SK-N-SH treated with all-trans-retinoic acid at 6 μM for 48 hours (cell line): ENCODE results near the gene S100A4.
"Not testable (repeated sequence)": the region's sequence is repeated elsewhere in the genome, so short reads cannot be mapped to it uniquely, and the experiment has no call there.

Experiments
- CSDC2 ChIP-seq: fragments of 250-450 bp; sonication (Bioruptor Pico); IDR thresholded peaks from 2 replicates; pipeline ENCODE4 v1.5.0; 2020; ENCODE audit warnings: mild to moderate bottlenecking, moderate library complexity
- ESRRG ChIP-seq: fragments of 250-450 bp; sonication (Bioruptor Pico); IDR thresholded peaks from 2 replicates; pipeline ENCODE4 v1.6.1; 2021; ENCODE audit warnings: mild to moderate bottlenecking
- ISL1 ChIP-seq: fragments of 250-450 bp; sonication (Bioruptor Pico); IDR thresholded peaks from 2 replicates; pipeline ENCODE4 v2.1.2; 2022; ENCODE audit warnings: mild to moderate bottlenecking, moderate library complexity
- OSR1 ChIP-seq: fragments of 250-450 bp; sonication (Bioruptor Pico); IDR thresholded peaks from 2 replicates; pipeline ENCODE4 v1.8.0; 2022; ENCODE audit warnings: moderate library complexity, mild to moderate bottlenecking, inconsistent platforms
- PPARA ChIP-seq: fragments of 250-450 bp; sonication (Bioruptor Pico); IDR thresholded peaks from 2 replicates; pipeline ENCODE4 v1.5.0; 2020; ENCODE audit warnings: mild to moderate bottlenecking, borderline replicate concordance
- RARB ChIP-seq: fragments of 250-450 bp; sonication (Bioruptor Pico); IDR thresholded peaks from 2 replicates; pipeline ENCODE4 v1.8.0; 2021; ENCODE audit warnings: mild to moderate bottlenecking, moderate library complexity
- SNAI2 ChIP-seq: fragments of 250-450 bp; sonication (Bioruptor Pico); IDR thresholded peaks from 2 replicates; pipeline ENCODE4 v1.5.0; 2020; ENCODE audit warnings: mild to moderate bottlenecking, moderate library complexity
- ZFP3 ChIP-seq: fragments of 250-450 bp; sonication (Bioruptor Pico); IDR thresholded peaks from 2 replicates; pipeline ENCODE4 v1.5.0; 2020; ENCODE audit warnings: mild to moderate bottlenecking, moderate library complexity
- ZFP30 ChIP-seq: fragments of 450-650 bp; formaldehyde crosslinking; IDR thresholded peaks from 2 replicates; pipeline ENCODE4 v1.5.0; 2022; ENCODE audit warnings: mild to moderate bottlenecking, moderate library complexity
- ZNF8 ChIP-seq: fragments of 450-650 bp; formaldehyde crosslinking; IDR thresholded peaks from 2 replicates; pipeline ENCODE4 v1.5.0; 2020; ENCODE audit warnings: mild to moderate bottlenecking, moderate library complexity
- TF ChIP-seq, protein P1 (sequence below): fragments of 250-450 bp; sonication (Bioruptor Pico); IDR thresholded peaks from 2 replicates; pipeline ENCODE4 v1.8.0; 2020; ENCODE audit warnings: mild to moderate bottlenecking, moderate library complexity, borderline replicate concordance
- TF ChIP-seq, protein P2 (sequence below): fragments of 250-450 bp; sonication (Bioruptor Pico); IDR thresholded peaks from 2 replicates; pipeline ENCODE4 v1.5.0; 2020; ENCODE audit warnings: mild to moderate bottlenecking, moderate library complexity
- TF ChIP-seq, protein P3 (sequence below): fragments of 250-450 bp; sonication (Bioruptor Pico); IDR thresholded peaks from 2 replicates; pipeline ENCODE4 v1.8.0; 2021; ENCODE audit warnings: low read depth, mild to moderate bottlenecking, moderate library complexity, borderline replicate concordance

DNA sequence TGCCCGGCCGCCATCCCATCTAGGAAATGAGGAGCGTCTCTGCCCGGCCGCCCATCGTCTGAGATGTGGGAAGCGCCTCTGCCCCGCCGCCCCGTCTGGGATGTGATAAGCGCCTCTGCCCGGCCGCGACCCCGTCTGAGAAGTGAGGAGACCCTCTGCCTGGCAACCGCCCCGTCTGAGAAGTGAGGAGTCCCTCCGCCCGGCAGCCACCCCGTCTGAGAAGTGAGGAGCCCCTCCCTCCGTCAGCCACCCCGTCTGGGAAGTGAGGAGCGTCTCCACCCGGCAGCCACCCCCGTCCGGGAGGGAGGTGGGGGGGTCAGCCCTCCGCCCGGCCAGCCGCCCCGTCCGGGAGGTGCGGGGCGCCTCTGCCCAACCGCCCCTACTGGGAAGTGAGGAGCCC is 37.2 kb upstream of the S100A4 start:
- TF ChIP-seq ISL1; CSDC2 (CRISPR knock-in tag); OSR1 (CRISPR knock-in tag); RARB; ZNF8 (CRISPR knock-in tag); ZFP3 (CRISPR knock-in tag); ESRRG; ZFP30; PPARA (CRISPR knock-in tag); SNAI2 (CRISPR knock-in tag): not testable (repeated sequence)
- TF ChIP-seq, protein P1, sequence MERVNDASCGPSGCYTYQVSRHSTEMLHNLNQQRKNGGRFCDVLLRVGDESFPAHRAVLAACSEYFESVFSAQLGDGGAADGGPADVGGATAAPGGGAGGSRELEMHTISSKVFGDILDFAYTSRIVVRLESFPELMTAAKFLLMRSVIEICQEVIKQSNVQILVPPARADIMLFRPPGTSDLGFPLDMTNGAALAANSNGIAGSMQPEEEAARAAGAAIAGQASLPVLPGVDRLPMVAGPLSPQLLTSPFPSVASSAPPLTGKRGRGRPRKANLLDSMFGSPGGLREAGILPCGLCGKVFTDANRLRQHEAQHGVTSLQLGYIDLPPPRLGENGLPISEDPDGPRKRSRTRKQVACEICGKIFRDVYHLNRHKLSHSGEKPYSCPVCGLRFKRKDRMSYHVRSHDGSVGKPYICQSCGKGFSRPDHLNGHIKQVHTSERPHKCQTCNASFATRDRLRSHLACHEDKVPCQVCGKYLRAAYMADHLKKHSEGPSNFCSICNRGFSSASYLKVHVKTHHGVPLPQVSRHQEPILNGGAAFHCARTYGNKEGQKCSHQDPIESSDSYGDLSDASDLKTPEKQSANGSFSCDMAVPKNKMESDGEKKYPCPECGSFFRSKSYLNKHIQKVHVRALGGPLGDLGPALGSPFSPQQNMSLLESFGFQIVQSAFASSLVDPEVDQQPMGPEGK (CRISPR knock-in tag) = not testable (repeated sequence)
- TF ChIP-seq, protein P2, sequence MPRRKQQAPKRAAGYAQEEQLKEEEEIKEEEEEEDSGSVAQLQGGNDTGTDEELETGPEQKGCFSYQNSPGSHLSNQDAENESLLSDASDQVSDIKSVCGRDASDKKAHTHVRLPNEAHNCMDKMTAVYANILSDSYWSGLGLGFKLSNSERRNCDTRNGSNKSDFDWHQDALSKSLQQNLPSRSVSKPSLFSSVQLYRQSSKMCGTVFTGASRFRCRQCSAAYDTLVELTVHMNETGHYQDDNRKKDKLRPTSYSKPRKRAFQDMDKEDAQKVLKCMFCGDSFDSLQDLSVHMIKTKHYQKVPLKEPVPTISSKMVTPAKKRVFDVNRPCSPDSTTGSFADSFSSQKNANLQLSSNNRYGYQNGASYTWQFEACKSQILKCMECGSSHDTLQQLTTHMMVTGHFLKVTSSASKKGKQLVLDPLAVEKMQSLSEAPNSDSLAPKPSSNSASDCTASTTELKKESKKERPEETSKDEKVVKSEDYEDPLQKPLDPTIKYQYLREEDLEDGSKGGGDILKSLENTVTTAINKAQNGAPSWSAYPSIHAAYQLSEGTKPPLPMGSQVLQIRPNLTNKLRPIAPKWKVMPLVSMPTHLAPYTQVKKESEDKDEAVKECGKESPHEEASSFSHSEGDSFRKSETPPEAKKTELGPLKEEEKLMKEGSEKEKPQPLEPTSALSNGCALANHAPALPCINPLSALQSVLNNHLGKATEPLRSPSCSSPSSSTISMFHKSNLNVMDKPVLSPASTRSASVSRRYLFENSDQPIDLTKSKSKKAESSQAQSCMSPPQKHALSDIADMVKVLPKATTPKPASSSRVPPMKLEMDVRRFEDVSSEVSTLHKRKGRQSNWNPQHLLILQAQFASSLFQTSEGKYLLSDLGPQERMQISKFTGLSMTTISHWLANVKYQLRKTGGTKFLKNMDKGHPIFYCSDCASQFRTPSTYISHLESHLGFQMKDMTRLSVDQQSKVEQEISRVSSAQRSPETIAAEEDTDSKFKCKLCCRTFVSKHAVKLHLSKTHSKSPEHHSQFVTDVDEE (CRISPR knock-in tag) = not testable (repeated sequence)
- TF ChIP-seq, protein P3, sequence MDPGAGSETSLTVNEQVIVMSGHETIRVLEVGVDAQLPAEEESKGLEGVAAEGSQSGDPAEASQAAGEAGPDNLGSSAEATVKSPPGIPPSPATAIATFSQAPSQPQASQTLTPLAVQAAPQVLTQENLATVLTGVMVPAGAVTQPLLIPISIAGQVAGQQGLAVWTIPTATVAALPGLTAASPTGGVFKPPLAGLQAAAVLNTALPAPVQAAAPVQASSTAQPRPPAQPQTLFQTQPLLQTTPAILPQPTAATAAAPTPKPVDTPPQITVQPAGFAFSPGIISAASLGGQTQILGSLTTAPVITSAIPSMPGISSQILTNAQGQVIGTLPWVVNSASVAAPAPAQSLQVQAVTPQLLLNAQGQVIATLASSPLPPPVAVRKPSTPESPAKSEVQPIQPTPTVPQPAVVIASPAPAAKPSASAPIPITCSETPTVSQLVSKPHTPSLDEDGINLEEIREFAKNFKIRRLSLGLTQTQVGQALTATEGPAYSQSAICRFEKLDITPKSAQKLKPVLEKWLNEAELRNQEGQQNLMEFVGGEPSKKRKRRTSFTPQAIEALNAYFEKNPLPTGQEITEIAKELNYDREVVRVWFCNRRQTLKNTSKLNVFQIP = not testable (repeated sequence)
